Coronary artery (tissue), 2 donors: ENCODE measurements around the gene GNB5.

Experiments used
- DNase-seq: peaks from one replicate; pipeline ENCODE4 v3.0.0-alpha.2; 2017; ENCODE audit warnings: low spot score
- H3K27ac ChIP-seq, 2 donors: fragments of 200-600 bp; sonication (generic); one replicate each; pipeline ENCODE4 v1.5.1; 2016 to 2019
- H3K4me3 ChIP-seq: fragments of 200-600 bp; sonication (generic); 2 replicates; pipeline ENCODE4 v1.5.1; 2016; ENCODE audit warnings: mild to moderate bottlenecking, moderate library complexity
- TF ChIP-seq, protein P1 (sequence below): fragments of 200-600 bp; sonication (generic); IDR thresholded peaks from one replicate; pipeline ENCODE4 v1.5.1; 2019; ENCODE audit warnings: antibody characterized with exemption

The GNB5 gene

DNA sequence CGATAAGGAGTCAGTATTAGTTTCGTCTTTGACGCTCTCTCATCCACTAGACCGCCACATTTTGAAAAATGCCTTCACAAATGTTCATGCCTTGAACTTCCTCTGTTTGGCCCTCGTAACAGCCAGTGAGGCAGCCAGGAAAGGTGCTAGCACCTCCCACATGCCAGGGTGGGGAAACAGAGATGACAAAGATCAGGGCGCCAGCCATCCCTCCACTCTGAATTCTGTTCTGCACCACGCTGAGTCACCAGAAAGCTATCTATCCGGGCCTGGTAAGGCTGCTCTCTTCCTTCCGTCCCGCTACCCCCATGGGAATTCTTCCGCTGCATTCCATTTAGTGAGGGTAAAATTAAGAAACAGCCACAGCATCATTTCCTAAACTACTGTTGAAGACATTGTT is 47.3 kb downstream of the GNB5 start:
- Histone ChIP-seq H3K27ac (no peak overlapping the region), H3K4me3 (no peak overlapping the region)
- DNase-seq: no peak
- TF ChIP-seq, protein P1, sequence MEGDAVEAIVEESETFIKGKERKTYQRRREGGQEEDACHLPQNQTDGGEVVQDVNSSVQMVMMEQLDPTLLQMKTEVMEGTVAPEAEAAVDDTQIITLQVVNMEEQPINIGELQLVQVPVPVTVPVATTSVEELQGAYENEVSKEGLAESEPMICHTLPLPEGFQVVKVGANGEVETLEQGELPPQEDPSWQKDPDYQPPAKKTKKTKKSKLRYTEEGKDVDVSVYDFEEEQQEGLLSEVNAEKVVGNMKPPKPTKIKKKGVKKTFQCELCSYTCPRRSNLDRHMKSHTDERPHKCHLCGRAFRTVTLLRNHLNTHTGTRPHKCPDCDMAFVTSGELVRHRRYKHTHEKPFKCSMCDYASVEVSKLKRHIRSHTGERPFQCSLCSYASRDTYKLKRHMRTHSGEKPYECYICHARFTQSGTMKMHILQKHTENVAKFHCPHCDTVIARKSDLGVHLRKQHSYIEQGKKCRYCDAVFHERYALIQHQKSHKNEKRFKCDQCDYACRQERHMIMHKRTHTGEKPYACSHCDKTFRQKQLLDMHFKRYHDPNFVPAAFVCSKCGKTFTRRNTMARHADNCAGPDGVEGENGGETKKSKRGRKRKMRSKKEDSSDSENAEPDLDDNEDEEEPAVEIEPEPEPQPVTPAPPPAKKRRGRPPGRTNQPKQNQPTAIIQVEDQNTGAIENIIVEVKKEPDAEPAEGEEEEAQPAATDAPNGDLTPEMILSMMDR: no peak

DNA sequence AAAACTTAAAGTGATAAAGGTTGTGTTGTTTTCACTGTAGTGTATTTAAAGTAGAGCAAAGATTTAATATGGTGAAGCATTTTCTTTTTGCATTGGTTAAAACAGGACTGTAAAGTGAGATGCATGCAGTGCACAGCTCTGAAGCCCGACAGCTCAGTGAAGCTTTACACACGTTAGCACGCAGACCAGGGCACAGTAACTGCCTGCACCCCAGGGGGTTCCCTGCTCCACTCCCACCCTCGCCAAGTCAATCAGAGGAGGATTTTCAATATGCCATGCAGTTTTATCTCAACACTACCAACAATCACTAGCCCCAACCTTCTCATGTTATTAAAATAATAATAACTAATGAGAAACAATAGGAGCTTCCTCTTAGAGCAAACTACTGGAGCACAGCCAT is 50.5 kb downstream of the GNB5 start:
- DNase-seq: no peak
- H3K27ac ChIP-seq: no peak overlapping the region

DNA sequence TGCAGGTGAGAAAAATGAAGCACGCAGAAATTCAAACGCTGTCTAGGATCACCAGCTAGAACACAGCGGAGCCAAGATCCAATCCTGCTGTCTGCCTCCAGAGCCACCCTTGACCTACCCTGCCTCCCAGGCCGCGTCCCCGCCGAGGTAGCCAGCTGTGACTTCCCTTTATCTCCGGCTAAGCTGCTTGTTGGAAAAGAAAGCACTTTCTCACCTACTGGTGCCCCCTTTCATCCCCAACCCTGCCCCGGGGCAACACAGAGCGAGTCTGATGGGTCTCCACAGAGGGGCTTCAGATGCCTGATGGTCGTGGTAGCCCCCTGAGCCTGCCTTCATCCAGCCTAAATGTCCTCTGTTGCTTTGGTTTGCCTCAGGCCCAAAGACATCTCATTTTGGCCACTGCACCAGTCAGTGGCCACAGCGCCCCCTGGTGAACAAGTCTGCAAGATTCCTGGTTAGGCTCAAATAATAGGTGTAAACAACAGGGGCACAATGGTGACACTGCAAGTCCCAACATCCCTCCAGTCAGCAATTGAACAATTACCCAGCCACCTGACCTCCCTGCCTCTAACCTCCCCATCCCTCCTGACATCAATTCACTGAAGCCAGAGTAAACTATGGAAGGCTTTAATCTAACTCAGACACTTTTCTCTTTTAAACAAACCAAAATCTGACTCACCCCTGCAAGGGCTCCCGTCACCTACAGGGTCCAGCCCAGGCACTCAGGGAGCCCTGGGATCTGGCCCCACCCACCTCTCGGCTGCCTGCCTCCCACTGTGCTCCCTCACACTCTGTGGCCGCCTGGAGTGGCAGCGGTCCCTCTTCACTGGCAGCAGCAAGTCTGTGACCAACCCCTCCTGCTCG is 51.4 kb downstream of the GNB5 start:
- Histone ChIP-seq H3K4me3 (no peak overlapping the region), H3K27ac (no peak overlapping the region)
- DNase-seq: no peak
- TF ChIP-seq, protein P1: peak; percentile 53

More for the DNA sequence above, 50.5 kb downstream of the GNB5 start:
- TF ChIP-seq, protein P1: no peak
- H3K4me3 ChIP-seq: no peak overlapping the region

DNA sequence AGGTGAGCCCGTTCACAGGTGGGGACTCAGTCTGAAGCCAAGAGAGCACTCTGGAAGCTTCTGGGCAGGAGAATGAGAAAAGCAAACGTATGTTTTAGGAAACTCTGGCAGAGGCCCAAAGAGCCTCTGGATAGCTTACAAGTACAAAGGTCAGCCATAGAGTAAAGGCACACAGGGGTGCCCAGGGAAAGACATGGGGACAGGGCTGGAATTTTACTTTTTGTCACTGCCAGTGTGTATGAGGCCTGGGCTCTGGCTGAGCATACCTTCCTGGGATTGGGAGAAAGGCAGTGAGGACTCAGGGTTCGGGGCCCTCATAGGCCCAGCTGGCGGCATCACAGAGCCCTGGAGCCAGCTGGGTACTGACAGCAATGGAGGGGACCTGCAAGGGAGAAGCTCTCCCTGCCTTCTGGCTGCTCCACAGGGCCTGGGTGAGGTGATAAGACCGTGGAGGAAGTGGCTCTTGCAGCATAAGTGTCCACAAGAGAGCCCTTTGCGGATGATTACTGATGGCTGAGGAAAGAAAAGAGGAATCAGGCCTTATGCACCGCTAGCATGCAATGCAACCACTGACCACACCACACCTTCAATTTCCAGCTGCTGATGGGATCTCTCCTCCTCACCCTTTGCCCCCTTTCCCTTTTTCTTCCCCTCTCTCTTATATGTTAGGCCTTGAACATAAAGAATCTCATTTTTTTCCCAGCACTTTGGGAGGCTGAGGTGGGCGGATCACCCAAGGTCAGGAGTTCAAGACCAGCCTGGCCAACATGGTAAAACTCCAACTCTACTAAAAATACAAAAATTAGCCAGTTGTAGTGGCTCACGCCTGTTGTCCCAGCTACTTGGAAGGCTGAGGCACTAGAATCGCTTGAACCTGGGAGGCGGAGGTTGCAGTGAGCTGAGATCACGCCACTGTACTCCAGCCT is 53.5 kb downstream of the GNB5 start:
- TF ChIP-seq, protein P1: no peak
- no peak overlapping the region for H3K27ac ChIP-seq
- no peak for DNase-seq
- H3K4me3 ChIP-seq: no peak overlapping the region

DNA sequence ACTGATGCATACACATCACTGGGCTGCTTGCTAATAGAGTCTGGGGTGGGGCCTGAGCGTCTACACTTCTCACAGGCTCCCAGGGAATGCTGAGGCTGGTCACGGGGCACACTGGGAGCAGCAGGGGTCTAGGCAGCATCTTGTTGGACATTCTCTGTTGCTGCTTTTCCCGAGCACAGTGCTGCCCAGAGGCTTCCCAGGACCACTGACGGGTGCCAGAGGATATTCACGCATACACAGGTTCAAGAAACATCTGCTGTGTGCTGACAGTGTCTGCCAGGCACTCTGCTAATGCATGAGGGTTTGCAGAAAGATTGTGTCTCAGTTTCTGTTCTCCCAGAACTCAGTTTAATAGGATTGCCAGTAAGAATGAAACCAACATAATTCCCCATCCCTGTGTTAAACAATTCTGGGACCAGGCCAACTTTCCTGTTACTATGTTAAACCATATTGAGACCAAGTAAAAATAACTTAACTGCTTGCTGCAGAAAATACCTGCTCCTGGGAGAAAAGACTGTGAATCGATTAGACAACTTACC is 54.7 kb downstream of the GNB5 start:
- no peak overlapping the region for H3K27ac ChIP-seq
- no peak for DNase-seq
- TF ChIP-seq, protein P1: no peak
- H3K4me3 ChIP-seq: no peak overlapping the region

DNA sequence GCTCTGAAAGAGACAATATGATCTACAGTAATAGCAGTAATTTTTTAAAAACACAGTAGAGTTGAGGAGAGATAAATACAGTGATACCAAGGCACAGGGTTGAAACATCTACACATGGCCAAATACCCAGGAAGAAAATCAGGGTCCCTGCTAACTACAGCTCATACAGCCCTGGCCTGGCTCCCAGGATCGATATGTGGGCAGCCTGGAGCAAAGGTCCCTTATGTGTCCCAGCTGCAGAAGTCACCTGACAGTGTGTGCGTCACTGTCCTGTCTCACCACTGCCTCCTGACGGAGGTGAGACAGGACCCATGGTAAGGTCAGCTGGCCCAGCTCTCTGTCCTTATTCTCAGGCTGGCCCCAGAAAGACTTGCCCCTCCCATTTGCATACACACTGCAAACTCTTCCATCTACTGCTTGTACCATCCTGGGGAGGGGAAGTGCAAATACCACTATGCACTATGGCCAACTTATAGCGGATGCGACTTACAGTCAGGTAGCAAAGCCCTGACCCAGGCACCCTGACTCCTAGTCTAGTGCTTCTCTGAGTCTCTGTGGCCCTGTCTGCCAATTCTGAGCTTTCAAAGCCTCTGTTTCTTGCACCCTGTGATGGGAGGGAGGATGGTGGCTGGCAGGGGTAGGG is 56.6 kb downstream of the GNB5 start:
- Histone ChIP-seq H3K27ac (no peak overlapping the region), H3K4me3 (no peak overlapping the region)
- TF ChIP-seq, protein P1: no peak
- DNase-seq: no peak
